Measurements from ENCODE around the gene KLB.

- TF ChIP-seq CTCF (conservative IDR thresholded peaks at IDR 0.05), result no peak
- TF ChIP-seq EZH2 (IDR thresholded peaks at IDR 0.05; ENCODE audit: low read depth), result no peak
Observed at GRCh38 chr4:39367166-39367565, 39.6 kb upstream of the KLB start.

Measured in PC-9 (cell line).